OCI-M2 (cell line): ENCODE results near the gene THRB.
"Not testable (repeated sequence)": the region's sequence is repeated elsewhere in the genome, so short reads cannot be mapped to it uniquely, and the experiment has no call there.

Experiments used
- DNase-seq: peaks from one replicate; lab custom pipeline; 2025; ENCODE audit not compliant: unreplicated experiment; lab: John Stamatoyannopoulos, UW

The THRB gene

GRCh38 chr3:24407980-24408680 lies 86.5 kb downstream of the THRB start:
- no peak for DNase-seq

GRCh38 chr3:24406900-24407299 lies 87.8 kb downstream of the THRB start:
- DNase-seq = no peak

GRCh38 chr3:24405057-24405456 lies 89.6 kb downstream of the THRB start:
- no peak for DNase-seq

GRCh38 chr3:24401811-24402185 lies 92.9 kb downstream of the THRB start:
- no peak for DNase-seq

- no peak for DNase-seq
These were observed 93.4 kb downstream of the THRB start for GRCh38 chr3:24401090-24401810.

GRCh38 chr3:24400450-24400849 lies 94.2 kb downstream of the THRB start:
- no peak for DNase-seq

- DNase-seq = no peak
These were observed 94.6 kb downstream of the THRB start for GRCh38 chr3:24400015-24400414.

GRCh38 chr3:24399614-24400013 lies 95.0 kb downstream of the THRB start:
- no peak for DNase-seq

- not testable (repeated sequence) for DNase-seq
These were observed 95.9 kb downstream of the THRB start for GRCh38 chr3:24398712-24399111.

- DNase-seq = no peak
These were observed 98.3 kb downstream of the THRB start for GRCh38 chr3:24396338-24396737.

GRCh38 chr3:24394754-24395153 lies 99.9 kb downstream of the THRB start:
- no peak for DNase-seq

GRCh38 chr3:24393316-24393715 lies 101.3 kb downstream of the THRB start:
- DNase-seq = no peak

GRCh38 chr3:24390169-24391130 lies 104.2 kb downstream of the THRB start:
- no peak for DNase-seq

GRCh38 chr3:24389108-24390090 lies 105.3 kb downstream of the THRB start:
- no peak for DNase-seq

- no peak for DNase-seq
These were observed 106.0 kb downstream of the THRB start for GRCh38 chr3:24388611-24389010.

- DNase-seq = no peak
These were observed 106.5 kb downstream of the THRB start for GRCh38 chr3:24388159-24388558.

- DNase-seq = no peak
These were observed 107.2 kb downstream of the THRB start for GRCh38 chr3:24387493-24387892.

GRCh38 chr3:24387000-24387399 lies 107.7 kb downstream of the THRB start:
- no peak for DNase-seq

- no peak for DNase-seq
These were observed 108.2 kb downstream of the THRB start for GRCh38 chr3:24386458-24386857.

- DNase-seq = no peak
These were observed 109.5 kb downstream of the THRB start for GRCh38 chr3:24385012-24385615.
